H1 (cell line): ENCODE measurements around the gene GNAL. TPM values are rescaled to one million over a fixed set of nuclear protein-coding genes. Genes with fewer than 3 reads are reported as not detected.
A peak's percentile ranks its signal among the peaks of the same experiment; 100 is the strongest.

Source experiments
- CTCF ChIA-PET: fragments of 300-600 bp; sonication (Branson Sonifier 250); formaldehyde crosslinking; loops from one replicate; lab custom pipeline; 2021; ENCODE audit not compliant: partially characterized antibody; lab: Charles Lee
- POLR2A ChIA-PET: fragments of 300-600 bp; sonication (Branson Sonifier 250); formaldehyde crosslinking; loops from one replicate; lab custom pipeline; 2021; ENCODE audit warnings: inconsistent platforms; ENCODE audit not compliant: partially characterized antibody; lab: Charles Lee
- DNase-seq, 2 experiments: peaks; one replicate each; pipeline versions ENCODE4 v3.0.0 to v3.0.0-alpha.2; 2010 to 2022; ENCODE audit warnings: low spot score in 2 of 2, low read depth in 1 of 2, mixed read lengths in 1 of 2
- FAIRE-seq: peaks from 2 replicates; lab custom pipeline; 2011; peaks lifted over from hg19 to GRCh38; lab: Jason Lieb, UNC
- H2AFZ ChIP-seq: 2 replicates; pipeline ENCODE4 v1.8.1; 2012; ENCODE audit warnings: low read length, inconsistent platforms
- H2AK5ac ChIP-seq: 2 replicates; pipeline ENCODE4 v1.6.1; 2013; ENCODE audit warnings: low read depth, low read length
- H2BK120ac ChIP-seq: replicated peaks from 2 replicates; pipeline ENCODE3; 2013; ENCODE audit warnings: low read depth, low read length, inconsistent platforms
- H2BK12ac ChIP-seq: 2 replicates; pipeline ENCODE4 v1.6.1; 2013; ENCODE audit warnings: low read depth, low read length
- H2BK15ac ChIP-seq: 2 replicates; pipeline ENCODE4 v1.6.1; 2013; ENCODE audit warnings: low read length
- H2BK20ac ChIP-seq: 2 replicates; pipeline ENCODE4 v1.6.1; 2013; ENCODE audit warnings: low read length
- H2BK5ac ChIP-seq: 2 replicates; pipeline ENCODE4 v1.6.1; 2013; ENCODE audit warnings: low read depth, low read length
- H3K14ac ChIP-seq: 2 replicates; pipeline ENCODE4 v1.6.1; 2013; ENCODE audit warnings: inconsistent platforms; ENCODE audit not compliant: insufficient read length
- H3K18ac ChIP-seq: 2 replicates; pipeline ENCODE4 v1.6.1; 2013; ENCODE audit warnings: low read length; ENCODE audit errors: extremely low read depth
- H3K23ac ChIP-seq: 2 replicates; pipeline ENCODE4 v1.6.1; 2013; ENCODE audit warnings: inconsistent platforms; ENCODE audit not compliant: insufficient read length
- H3K23me2 ChIP-seq: 2 replicates; pipeline ENCODE4 v1.6.1; 2013; ENCODE audit warnings: low read depth, low read length
- H3K27ac ChIP-seq: 2 replicates; pipeline ENCODE4 v1.6.1; 2011; ENCODE audit warnings: low read depth, low read length, inconsistent platforms
- H3K27me3 ChIP-seq, 4 experiments: replicated peaks in 1 of 4; 1 replicate in 1 of 4; 2 replicates in 3 of 4; pipeline versions ENCODE4 v1.6.1 to v1.8.1; 2011 to 2013; ENCODE audit warnings: low read length in 3 of 4, mild to moderate bottlenecking in 3 of 4, inconsistent platforms in 2 of 4, mixed read lengths in 2 of 4, moderate library complexity in 1 of 4; ENCODE audit not compliant: control insufficient read depth in 3 of 4, insufficient read depth in 3 of 4; ENCODE audit errors: extremely low read depth in 1 of 4
- H3K36me3 ChIP-seq, 4 experiments: 2 replicates each; pipeline versions ENCODE4 v1.6.1 to v1.8.1; 2011 to 2013; ENCODE audit warnings: mild to moderate bottlenecking in 4 of 4, low read length in 3 of 4, moderate library complexity in 2 of 4, control low read depth in 1 of 4, inconsistent platforms in 1 of 4; ENCODE audit not compliant: insufficient read depth in 4 of 4, control insufficient read depth in 2 of 4
- H3K4ac ChIP-seq: replicated peaks from 2 replicates; pipeline ENCODE3; 2013; ENCODE audit warnings: low read length, low read depth, mixed read lengths, inconsistent platforms; ENCODE audit not compliant: insufficient read length
- H3K4me1 ChIP-seq, 4 experiments: replicated peaks in 1 of 4; 1 replicate in 1 of 4; 2 replicates in 3 of 4; pipeline versions ENCODE4 v1.6.1 to v1.8.1; 2011 to 2013; ENCODE audit warnings: low read length in 3 of 4, inconsistent platforms in 2 of 4, mixed read lengths in 1 of 4; ENCODE audit not compliant: insufficient read depth in 4 of 4, control insufficient read depth in 3 of 4
- H3K4me2 ChIP-seq, 2 experiments: 2 replicates each; pipeline versions ENCODE4 v1.6.1 to v1.8.1; 2011 to 2013; ENCODE audit warnings: low read depth in 2 of 2, low read length in 2 of 2, control low read depth in 1 of 2, inconsistent platforms in 1 of 2, mild to moderate bottlenecking in 1 of 2; ENCODE audit not compliant: insufficient read depth in 1 of 2
- H3K4me3 ChIP-seq, 4 experiments: fragments of 200-600, 300-600 bp in 1 of 4; sonication (generic), shearing (Covaris generic), sonication (Bioruptor Twin) in 1 of 4; 2 replicates each; pipeline versions ENCODE4 v1.5.1 to v1.8.1; 2011 to 2016; ENCODE audit warnings: low read length in 4 of 4, low read depth in 3 of 4, control low read depth in 2 of 4, inconsistent platforms in 2 of 4, mild to moderate bottlenecking in 2 of 4, mixed read lengths in 1 of 4, moderate library complexity in 1 of 4; ENCODE audit not compliant: insufficient read depth in 2 of 4; ENCODE audit errors: extremely low read depth in 1 of 4
- H3K56ac ChIP-seq: replicated peaks from 2 replicates; pipeline ENCODE3; 2013; ENCODE audit warnings: low read depth, mild to moderate bottlenecking, mixed read lengths, low read length, inconsistent platforms; ENCODE audit not compliant: insufficient read length
- H3K79me1 ChIP-seq: 2 replicates; pipeline ENCODE4 v1.6.1; 2013; ENCODE audit warnings: low read depth, low read length, control low read depth
- H3K79me2 ChIP-seq, 2 experiments: 2 replicates each; pipeline versions ENCODE4 v1.6.1 to v1.8.1; 2012 to 2013; ENCODE audit warnings: low read length in 2 of 2, mild to moderate bottlenecking in 2 of 2, inconsistent platforms in 1 of 2; ENCODE audit not compliant: insufficient read depth in 2 of 2, control insufficient read depth in 1 of 2
- H3K9ac ChIP-seq, 4 experiments: replicated peaks in 1 of 4; 1 replicate in 1 of 4; 2 replicates in 3 of 4; pipeline versions ENCODE4 v1.6.1 to v1.8.1; 2011 to 2013; ENCODE audit warnings: low read depth in 3 of 4, low read length in 3 of 4, control low read depth in 2 of 4, mild to moderate bottlenecking in 2 of 4, moderate library complexity in 2 of 4, inconsistent platforms in 1 of 4; ENCODE audit errors: extremely low read depth in 1 of 4
- H3K9me3 ChIP-seq, 2 experiments: 2 replicates each; pipeline versions ENCODE4 v1.6.1 to v1.8.1; 2012 to 2013; ENCODE audit warnings: mild to moderate bottlenecking in 2 of 2, moderate library complexity in 2 of 2, control low read depth in 1 of 2, inconsistent platforms in 1 of 2, low read depth in 1 of 2, low read length in 1 of 2, mixed read lengths in 1 of 2; ENCODE audit not compliant: insufficient read depth in 2 of 2
- H4K20me1 ChIP-seq, 2 experiments: replicated peaks in 1 of 2; 2 replicates each; pipeline versions ENCODE3 to v1.8.1; 2011 to 2013; ENCODE audit warnings: inconsistent platforms in 2 of 2, low read length in 2 of 2, mild to moderate bottlenecking in 1 of 2; ENCODE audit not compliant: insufficient read depth in 2 of 2, control insufficient read depth in 1 of 2
- H4K5ac ChIP-seq: 2 replicates; pipeline ENCODE4 v1.6.1; 2013; ENCODE audit warnings: low read length, low read depth, mixed read lengths, inconsistent platforms; ENCODE audit not compliant: insufficient read length
- H4K8ac ChIP-seq: 2 replicates; pipeline ENCODE4 v1.8.0; 2013; ENCODE audit warnings: mild to moderate bottlenecking, moderate library complexity, low read length, inconsistent platforms; ENCODE audit not compliant: insufficient read depth; ENCODE audit errors: extremely low read depth
- H4K91ac ChIP-seq: replicated peaks from 2 replicates; pipeline ENCODE3; 2013; ENCODE audit warnings: low read length, mixed read lengths, inconsistent platforms; ENCODE audit not compliant: insufficient read length
- BACH1 ChIP-seq: IDR thresholded peaks from 2 replicates; pipeline ENCODE4 v1.6.1; 2012; ENCODE audit warnings: low read length, improper control_type of control experiment
- JUND ChIP-seq: IDR thresholded peaks from 2 replicates; pipeline ENCODE4 v1.6.1; 2011; ENCODE audit warnings: mild to moderate bottlenecking, improper control_type of control experiment, low read length
- MAFK ChIP-seq: IDR thresholded peaks from 2 replicates; pipeline ENCODE4 v1.6.1; 2012; ENCODE audit warnings: low read depth, mild to moderate bottlenecking, improper control_type of control experiment, low read length
- PHF8 ChIP-seq: fragments of 200-600 bp; sonication (generic); conservative IDR thresholded peaks from 2 replicates; pipeline ENCODE4 v1.7.1; 2012; ENCODE audit warnings: low read depth, mild to moderate bottlenecking, inconsistent platforms, low read length, moderate library complexity
- ZNF274 ChIP-seq: IDR thresholded peaks from 2 replicates; pipeline ENCODE4 v1.7.0; 2012; ENCODE audit warnings: low read length, borderline replicate concordance; ENCODE audit errors: extremely low read depth
- WGBS, 2 experiments: shearing (Covaris generic) in 1 of 2; methylation state at CpG; one replicate each; pipeline versions ENCODE4 v1.1.6 to v1.1.7; 2013 to 2015; ENCODE audit warnings: low lambda C conversion rate in 2 of 2, mixed read lengths in 2 of 2, inconsistent platforms in 1 of 2, low coverage in 1 of 2, missing lambda C conversion rate in 1 of 2; ENCODE audit not compliant: insufficient replicate concordance in 2 of 2, insufficient coverage in 1 of 2, insufficient read length in 1 of 2; ENCODE audit errors: extremely low coverage in 1 of 2, missing lambda C conversion rate in 1 of 2; 5-methylcytosine and 5-hydroxymethylcytosine counted together
- polyA plus RNA-seq, 7 experiments: library from polyadenylated mRNA; depleted of rRNA in 3 of 7; stranded (reverse) in 5 of 7; unstranded in 2 of 7; fragments of >200 nt in 5 of 7; fragments of 200-250 nt in 2 of 7; gene quantifications; 1 replicate in 5 of 7; 2 replicates in 1 of 7; 4 replicates in 1 of 7; pipeline versions ENCODE4 v1.2.1 to v1.2.3, GENCODE V29; 2011 to 2013; ENCODE audit warnings: missing spikeins in 2 of 7, mixed read lengths in 2 of 7
- total RNA-seq: library from RNA; stranded (reverse); fragmentation: NEBNext Ultra II Directional; extraction: Animal tissue kit (Norgen Biotek cat#: 25700); gene quantifications from 2 replicates; pipeline ENCODE4 v1.2.1, GENCODE V29; 2021

The GNAL gene
- total and polyA plus RNA-seq, 2 of the 8 experiments (the other 6 are each of a cell fraction or from before 2014, with no cell fraction given), result 13.2 to 18.3 TPM

GRCh38 chr18:11661430-11661829, 27.6 kb upstream of the GNAL start:
- Histone ChIP-seq H3K14ac (no peak overlapping the region), H2BK5ac (no peak overlapping the region), H3K27me3 (no peaks in the 10 kb centered on the region), H2BK20ac (no peak overlapping the region), H3K36me3 (no peaks in the 10 kb centered on the region), H4K8ac (no peak overlapping the region), H3K23ac (no peak overlapping the region), H3K79me2 (no peaks in the 10 kb centered on the region)
- TF ChIP-seq JUND (no peak), PHF8 (no peak), BACH1 (peak; percentile 80), MAFK (peak; percentile 97), ZNF274 (no peak)
- TF ChIP-seq, all 59 proteins: peak for 2
- no peak overlapping the region for H3K27ac ChIP-seq
- H3K79me1 ChIP-seq, result no peaks in the 10 kb centered on the region
- H3K23me2 ChIP-seq, result no peaks in the 10 kb centered on the region; the same call in 1 of the 2 replicates
- no peak overlapping the region for H2BK15ac ChIP-seq
- POLR2A ChIA-PET, result no interaction called here
- WGBS, 2 experiments, result 88% methylated on average over 5 of the region's 5 CpGs; no CpG with 5 or more reads in 1 of the 2 experiments
- no peak overlapping the region for H4K91ac ChIP-seq
- H3K4me2 ChIP-seq, result no peak overlapping the region
- H2AK5ac ChIP-seq, result no peak overlapping the region
- DNase-seq, result no peak
- no peaks in the 10 kb centered on the region for H4K20me1 ChIP-seq
- no peak for FAIRE-seq
- H4K5ac ChIP-seq, result no peak overlapping the region
- no peak overlapping the region for H2AFZ ChIP-seq
- H2BK12ac ChIP-seq, result no peak overlapping the region
- H3K9ac ChIP-seq, result no peak overlapping the region
- no peak overlapping the region for H3K4me3 ChIP-seq
- H3K56ac ChIP-seq, result no peak overlapping the region
- H3K4me1 ChIP-seq, result no peaks in the 10 kb centered on the region
- H2BK120ac ChIP-seq, result no peak overlapping the region
- CTCF ChIA-PET, result interaction anchor here (0.6 to 2.7 kb wide), 8 partner anchors 11 to 931 kb away, joined by 3 to 14 read pairs (median 3); no protein-coding TSS in a partner anchor
- no peak overlapping the region for H3K4ac ChIP-seq
- no peak overlapping the region for H3K18ac ChIP-seq
- H3K9me3 ChIP-seq, result no peaks in the 10 kb centered on the region
